SK-N-SH treated with all-trans-retinoic acid at 6 μM for 48 hours (cell line): ENCODE results near the gene LILRB4.
"Not testable (repeated sequence)": the region's sequence is repeated elsewhere in the genome, so short reads cannot be mapped to it uniquely, and the experiment has no call there.

ENCODE experiments used
- BACH2 ChIP-seq: fragments of 250-450 bp; sonication (Bioruptor Pico); IDR thresholded peaks from 2 replicates; pipeline ENCODE4 v1.9.0; 2021; ENCODE audit warnings: mild to moderate bottlenecking, borderline replicate concordance
- OSR1 ChIP-seq: fragments of 250-450 bp; sonication (Bioruptor Pico); IDR thresholded peaks from 2 replicates; pipeline ENCODE4 v1.8.0; 2022; ENCODE audit warnings: moderate library complexity, mild to moderate bottlenecking, inconsistent platforms
- PPARA ChIP-seq: fragments of 250-450 bp; sonication (Bioruptor Pico); IDR thresholded peaks from 2 replicates; pipeline ENCODE4 v1.5.0; 2020; ENCODE audit warnings: mild to moderate bottlenecking, borderline replicate concordance
- TOX ChIP-seq: fragments of 250-450 bp; sonication (Bioruptor Pico); IDR thresholded peaks from 2 replicates; pipeline ENCODE4 v1.8.0; 2021; ENCODE audit warnings: mild to moderate bottlenecking, moderate library complexity, borderline replicate concordance
- ZFP3 ChIP-seq: fragments of 250-450 bp; sonication (Bioruptor Pico); IDR thresholded peaks from 2 replicates; pipeline ENCODE4 v1.5.0; 2020; ENCODE audit warnings: mild to moderate bottlenecking, moderate library complexity
- TF ChIP-seq, protein P1 (sequence below): fragments of 250-450 bp; sonication (Bioruptor Pico); IDR thresholded peaks from 2 replicates; pipeline ENCODE4 v1.8.0; 2021; ENCODE audit warnings: low read depth, mild to moderate bottlenecking, moderate library complexity, borderline replicate concordance
- TF ChIP-seq, protein P2 (sequence below): fragments of 250-450 bp; sonication (Bioruptor Pico); IDR thresholded peaks from 2 replicates; pipeline ENCODE4 v1.5.1; 2020; ENCODE audit warnings: low read depth, mild to moderate bottlenecking, moderate library complexity
- TF ChIP-seq, protein P3 (sequence below): fragments of 250-450 bp; sonication (Bioruptor Pico); IDR thresholded peaks from 2 replicates; pipeline ENCODE4 v1.5.1; 2021; ENCODE audit warnings: mild to moderate bottlenecking, moderate library complexity
- TF ChIP-seq, protein P4 (sequence below): fragments of 250-450 bp; sonication (Bioruptor Pico); IDR thresholded peaks from 2 replicates; pipeline ENCODE4 v1.8.0; 2020; ENCODE audit warnings: mild to moderate bottlenecking, moderate library complexity, borderline replicate concordance

DNA sequence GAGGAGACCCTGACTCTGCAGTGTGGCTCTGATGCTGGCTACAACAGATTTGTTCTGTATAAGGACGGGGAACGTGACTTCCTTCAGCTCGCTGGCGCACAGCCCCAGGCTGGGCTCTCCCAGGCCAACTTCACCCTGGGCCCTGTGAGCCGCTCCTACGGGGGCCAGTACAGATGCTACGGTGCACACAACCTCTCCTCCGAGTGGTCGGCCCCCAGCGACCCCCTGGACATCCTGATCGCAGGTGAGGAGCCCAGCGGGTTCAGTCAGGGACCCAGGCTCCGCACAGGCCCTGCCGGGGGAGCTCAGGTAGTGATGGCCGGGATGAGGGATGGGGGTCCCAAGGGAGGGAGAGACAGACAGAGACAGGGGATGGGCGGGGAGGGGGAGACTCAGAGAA lies 30.3 kb upstream of the LILRB4 start:
- TF ChIP-seq, protein P1, sequence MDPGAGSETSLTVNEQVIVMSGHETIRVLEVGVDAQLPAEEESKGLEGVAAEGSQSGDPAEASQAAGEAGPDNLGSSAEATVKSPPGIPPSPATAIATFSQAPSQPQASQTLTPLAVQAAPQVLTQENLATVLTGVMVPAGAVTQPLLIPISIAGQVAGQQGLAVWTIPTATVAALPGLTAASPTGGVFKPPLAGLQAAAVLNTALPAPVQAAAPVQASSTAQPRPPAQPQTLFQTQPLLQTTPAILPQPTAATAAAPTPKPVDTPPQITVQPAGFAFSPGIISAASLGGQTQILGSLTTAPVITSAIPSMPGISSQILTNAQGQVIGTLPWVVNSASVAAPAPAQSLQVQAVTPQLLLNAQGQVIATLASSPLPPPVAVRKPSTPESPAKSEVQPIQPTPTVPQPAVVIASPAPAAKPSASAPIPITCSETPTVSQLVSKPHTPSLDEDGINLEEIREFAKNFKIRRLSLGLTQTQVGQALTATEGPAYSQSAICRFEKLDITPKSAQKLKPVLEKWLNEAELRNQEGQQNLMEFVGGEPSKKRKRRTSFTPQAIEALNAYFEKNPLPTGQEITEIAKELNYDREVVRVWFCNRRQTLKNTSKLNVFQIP = not testable (repeated sequence)
- TF ChIP-seq, protein P2, sequence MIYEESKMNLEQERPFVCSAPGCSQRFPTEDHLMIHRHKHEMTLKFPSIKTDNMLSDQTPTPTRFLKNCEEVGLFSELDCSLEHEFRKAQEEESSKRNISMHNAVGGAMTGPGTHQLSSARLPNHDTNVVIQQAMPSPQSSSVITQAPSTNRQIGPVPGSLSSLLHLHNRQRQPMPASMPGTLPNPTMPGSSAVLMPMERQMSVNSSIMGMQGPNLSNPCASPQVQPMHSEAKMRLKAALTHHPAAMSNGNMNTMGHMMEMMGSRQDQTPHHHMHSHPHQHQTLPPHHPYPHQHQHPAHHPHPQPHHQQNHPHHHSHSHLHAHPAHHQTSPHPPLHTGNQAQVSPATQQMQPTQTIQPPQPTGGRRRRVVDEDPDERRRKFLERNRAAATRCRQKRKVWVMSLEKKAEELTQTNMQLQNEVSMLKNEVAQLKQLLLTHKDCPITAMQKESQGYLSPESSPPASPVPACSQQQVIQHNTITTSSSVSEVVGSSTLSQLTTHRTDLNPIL (CRISPR knock-in tag) = not testable (repeated sequence)
- TF ChIP-seq, protein P3, sequence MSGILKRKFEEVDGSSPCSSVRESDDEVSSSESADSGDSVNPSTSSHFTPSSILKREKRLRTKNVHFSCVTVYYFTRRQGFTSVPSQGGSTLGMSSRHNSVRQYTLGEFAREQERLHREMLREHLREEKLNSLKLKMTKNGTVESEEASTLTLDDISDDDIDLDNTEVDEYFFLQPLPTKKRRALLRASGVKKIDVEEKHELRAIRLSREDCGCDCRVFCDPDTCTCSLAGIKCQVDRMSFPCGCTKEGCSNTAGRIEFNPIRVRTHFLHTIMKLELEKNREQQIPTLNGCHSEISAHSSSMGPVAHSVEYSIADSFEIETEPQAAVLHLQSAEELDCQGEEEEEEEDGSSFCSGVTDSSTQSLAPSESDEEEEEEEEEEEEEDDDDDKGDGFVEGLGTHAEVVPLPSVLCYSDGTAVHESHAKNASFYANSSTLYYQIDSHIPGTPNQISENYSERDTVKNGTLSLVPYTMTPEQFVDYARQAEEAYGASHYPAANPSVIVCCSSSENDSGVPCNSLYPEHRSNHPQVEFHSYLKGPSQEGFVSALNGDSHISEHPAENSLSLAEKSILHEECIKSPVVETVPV (CRISPR knock-in tag) = not testable (repeated sequence)
- TF ChIP-seq TOX (CRISPR knock-in tag); BACH2 (CRISPR knock-in tag); ZFP3; OSR1 (CRISPR knock-in tag); PPARA (CRISPR knock-in tag): not testable (repeated sequence)
- TF ChIP-seq, protein P4, sequence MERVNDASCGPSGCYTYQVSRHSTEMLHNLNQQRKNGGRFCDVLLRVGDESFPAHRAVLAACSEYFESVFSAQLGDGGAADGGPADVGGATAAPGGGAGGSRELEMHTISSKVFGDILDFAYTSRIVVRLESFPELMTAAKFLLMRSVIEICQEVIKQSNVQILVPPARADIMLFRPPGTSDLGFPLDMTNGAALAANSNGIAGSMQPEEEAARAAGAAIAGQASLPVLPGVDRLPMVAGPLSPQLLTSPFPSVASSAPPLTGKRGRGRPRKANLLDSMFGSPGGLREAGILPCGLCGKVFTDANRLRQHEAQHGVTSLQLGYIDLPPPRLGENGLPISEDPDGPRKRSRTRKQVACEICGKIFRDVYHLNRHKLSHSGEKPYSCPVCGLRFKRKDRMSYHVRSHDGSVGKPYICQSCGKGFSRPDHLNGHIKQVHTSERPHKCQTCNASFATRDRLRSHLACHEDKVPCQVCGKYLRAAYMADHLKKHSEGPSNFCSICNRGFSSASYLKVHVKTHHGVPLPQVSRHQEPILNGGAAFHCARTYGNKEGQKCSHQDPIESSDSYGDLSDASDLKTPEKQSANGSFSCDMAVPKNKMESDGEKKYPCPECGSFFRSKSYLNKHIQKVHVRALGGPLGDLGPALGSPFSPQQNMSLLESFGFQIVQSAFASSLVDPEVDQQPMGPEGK (CRISPR knock-in tag) = not testable (repeated sequence)
